CD4-positive, alpha-beta T cell (primary cell): ENCODE data around the gene DNMT3A. TPM values are rescaled to one million over a fixed set of nuclear protein-coding genes. Genes with fewer than 3 reads are reported as not detected.
A peak's percentile ranks its signal among the peaks of the same experiment; 100 is the strongest.

Source experiments
- ATAC-seq: fragments of 200-7000 bp; cut with Tn5 transposase; one replicate; pipeline ENCODE4 v1.10.0; 2022; ENCODE audit warnings: mild to moderate bottlenecking; ENCODE audit not compliant: poor library complexity
- CTCF ChIA-PET: fragments of 350-600 bp; sonication (Branson Sonifier 250); formaldehyde crosslinking; loops from one replicate; lab custom pipeline; 2021; ENCODE audit warnings: antibody characterized with exemption, inconsistent platforms; lab: Charles Lee
- POLR2A ChIA-PET: fragments of 350-600 bp; sonication (Branson Sonifier 250); formaldehyde crosslinking; loops from one replicate; lab custom pipeline; 2021; ENCODE audit warnings: antibody characterized with exemption, inconsistent platforms; lab: Charles Lee
- DNase-seq, 14 experiments: peaks; one replicate each; pipeline ENCODE4 v3.0.0-alpha.2; 2013 to 2020; ENCODE audit warnings: mixed read lengths in 2 of 14
- H3K27ac ChIP-seq, 2 donors: one replicate each; pipeline versions ENCODE4 v1.5.1 to v1.7.0; 2013; ENCODE audit warnings: low read length in 2 of 2, low read depth in 1 of 2, mild to moderate bottlenecking in 1 of 2
- H3K27me3 ChIP-seq, 2 experiments: 1 replicate in 1 of 2; 2 replicates in 1 of 2; pipeline versions ENCODE4 v1.6.1 to v1.7.0; 2013; ENCODE audit warnings: low read length in 2 of 2, control low read depth in 1 of 2, mild to moderate bottlenecking in 1 of 2, moderate library complexity in 1 of 2; ENCODE audit not compliant: insufficient read depth in 2 of 2, control insufficient read depth in 1 of 2
- H3K36me3 ChIP-seq: one replicate; pipeline ENCODE4 v1.6.1; 2013; ENCODE audit warnings: low read length, control low read depth; ENCODE audit not compliant: insufficient read depth
- H3K4me1 ChIP-seq: one replicate; pipeline ENCODE4 v1.6.1; 2013; ENCODE audit warnings: low read length, control low read depth; ENCODE audit not compliant: insufficient read depth
- H3K4me3 ChIP-seq: one replicate; pipeline ENCODE4 v1.5.1; 2013; ENCODE audit warnings: mild to moderate bottlenecking, low read length, moderate library complexity
- H3K9me3 ChIP-seq, 2 experiments: 1 replicate in 1 of 2; 2 replicates in 1 of 2; pipeline versions ENCODE4 v1.6.1 to v1.7.0; 2013; ENCODE audit warnings: low read length in 2 of 2, mild to moderate bottlenecking in 2 of 2, control low read depth in 1 of 2, moderate library complexity in 1 of 2; ENCODE audit not compliant: control insufficient read depth in 1 of 2, insufficient read depth in 1 of 2
- H3K27ac Mint-ChIP-seq: one replicate; pipeline ENCODE4 v1.8.0; 2020; ENCODE audit warnings: mixed read lengths
- H3K27me3 Mint-ChIP-seq: one replicate; pipeline ENCODE4 v1.8.0; 2021; ENCODE audit warnings: mixed read lengths
- H3K36me3 Mint-ChIP-seq: one replicate; pipeline ENCODE4 v1.8.0; 2021; ENCODE audit warnings: low read depth, mixed read lengths
- H3K4me1 Mint-ChIP-seq: one replicate; pipeline ENCODE4 v1.8.0; 2021; ENCODE audit warnings: low read depth, mixed read lengths
- H3K4me3 Mint-ChIP-seq: one replicate; pipeline ENCODE4 v1.8.0; 2020; ENCODE audit warnings: mild to moderate bottlenecking, mixed read lengths
- H3K9me3 Mint-ChIP-seq: one replicate; pipeline ENCODE4 v1.8.0; 2020; ENCODE audit warnings: mixed read lengths
- CTCF ChIP-seq: fragments of 200-600 bp; IDR thresholded peaks from one replicate; pipeline ENCODE4 v1.8.0; 2022; ENCODE audit warnings: antibody characterized with exemption, mild to moderate bottlenecking
- intact Hi-C, 2 experiments: fragments of 100-400 bp; cut with DNase I in 1 of 2; cut with micrococcal nuclease in 1 of 2; formaldehyde crosslinking; loops; one replicate each; pipeline versions ENCODE4 v1.15.1 to v1.9.0; 2023 to 2025; cut with DNase I, micrococcal nuclease
- total RNA-seq, 174 experiments: library from RNA in 2 of 174; stranded (reverse) in 2 of 174; gene quantifications; one replicate each; pipeline ENCODE4 v1.2.3 and lab custom pipeline; 2021 to 2026

DNMT3A gene
- total RNA-seq, 2 experiments from 2014 or later = 57.1 to 62.1 TPM

GRCh38 chr2:25306777-25307368 lies 34.9 kb downstream of the DNMT3A start:
- H3K4me3 Mint-ChIP-seq = no peak overlapping the region
- CTCF ChIA-PET = interaction anchor here (0.8 kb wide), 1 partner anchor 55 kb away, joined by 4 read pairs; no protein-coding TSS in a partner anchor
- H3K9me3 ChIP-seq = no peaks in the 10 kb centered on the region

GRCh38 chr2:25305775-25306174 lies 36.0 kb downstream of the DNMT3A start:
- POLR2A ChIA-PET = interaction anchor here (1.3 to 3.6 kb wide), 3 partner anchors 11 to 28 kb away, joined by 3 to 14 read pairs (median 12); no protein-coding TSS in a partner anchor
- H3K27ac Mint-ChIP-seq = peak overlapping the region; percentile 88
- CTCF ChIA-PET = no interaction called here

More at GRCh38 chr2:25306777-25307368, 34.9 kb downstream of the DNMT3A start:
- Mint-ChIP-seq H3K27ac (peak overlapping the region; percentile 88), H3K4me1 (peaks cover 78% of the 10 kb centered on the region), H3K27me3 (no peaks in the 10 kb centered on the region), H3K36me3 (peaks cover 91% of the 10 kb centered on the region), H3K9me3 (no peaks in the 10 kb centered on the region)
- H3K27me3 ChIP-seq = no peaks in the 10 kb centered on the region
- intact Hi-C loops = no loop called here
- no peak overlapping the region for H3K4me3 ChIP-seq
- H3K36me3 ChIP-seq = peaks cover 70% of the 10 kb centered on the region
- ATAC-seq (no peak), DNase-seq (peak in 2 of 14 experiments; percentile 48 to 58)
- no peak for TF ChIP-seq CTCF
- peak overlapping the region; percentile 23 to 62 for H3K27ac ChIP-seq
- POLR2A ChIA-PET = interaction anchor here (1.0 to 3.6 kb wide), 3 partner anchors 12 to 33 kb away, joined by 3 to 14 read pairs (median 12); no protein-coding TSS in a partner anchor
- peaks cover 94% of the 10 kb centered on the region for H3K4me1 ChIP-seq

More at GRCh38 chr2:25305775-25306174, 36.0 kb downstream of the DNMT3A start:
- H3K27me3 ChIP-seq = no peaks in the 10 kb centered on the region
- intact Hi-C loops = no loop called here
- Mint-ChIP-seq H3K4me1 (peaks cover 80% of the 10 kb centered on the region), H3K36me3 (peaks cover 95% of the 10 kb centered on the region), H3K4me3 (peak overlapping the region; percentile 52), H3K9me3 (no peaks in the 10 kb centered on the region), H3K27me3 (no peaks in the 10 kb centered on the region)
- DNase-seq (peak in 1 of 14 experiments; percentile 14), ATAC-seq (no peak)
- H3K4me3 ChIP-seq = no peak overlapping the region
- peak overlapping the region; percentile 53 to 62 for H3K27ac ChIP-seq
- peaks cover 95% of the 10 kb centered on the region for H3K4me1 ChIP-seq
- H3K36me3 ChIP-seq = peaks cover 63% of the 10 kb centered on the region
- H3K9me3 ChIP-seq = no peaks in the 10 kb centered on the region
- no peak for TF ChIP-seq CTCF
